Left hindlimb (tissue), 1 donor: ENCODE measurements around the gene PMFBP1.
A peak's percentile ranks its signal among the peaks of the same experiment; 100 is the strongest.
"Not testable (repeated sequence)": the region's sequence is repeated elsewhere in the genome, so short reads cannot be mapped to it uniquely, and the experiment has no call there.

ENCODE experiments used
- DNase-seq: peaks from one replicate; pipeline ENCODE4 v3.0.0-alpha.2; 2018

Gene PMFBP1

DNA sequence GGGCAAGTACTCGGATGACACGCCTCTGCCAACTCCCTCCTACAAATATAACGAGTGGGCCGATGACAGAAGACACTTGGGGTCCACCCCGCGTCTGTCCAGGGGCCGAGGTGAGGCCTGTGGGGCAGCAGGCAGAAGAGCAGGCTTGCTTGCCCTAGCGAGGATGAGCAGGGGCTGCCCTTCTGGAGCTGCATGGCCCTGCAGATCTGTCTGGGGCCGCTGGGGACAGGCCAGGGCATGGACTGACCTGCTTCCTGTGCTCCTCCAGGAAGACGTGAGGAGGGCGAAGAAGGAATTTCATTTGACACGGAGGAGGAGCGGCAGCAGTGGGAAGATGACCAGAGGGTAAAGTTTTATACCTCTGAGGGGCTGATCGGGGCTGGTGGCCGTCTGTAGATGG, 73.0 kb downstream of the PMFBP1 start:
- DNase-seq, result no peak

DNA sequence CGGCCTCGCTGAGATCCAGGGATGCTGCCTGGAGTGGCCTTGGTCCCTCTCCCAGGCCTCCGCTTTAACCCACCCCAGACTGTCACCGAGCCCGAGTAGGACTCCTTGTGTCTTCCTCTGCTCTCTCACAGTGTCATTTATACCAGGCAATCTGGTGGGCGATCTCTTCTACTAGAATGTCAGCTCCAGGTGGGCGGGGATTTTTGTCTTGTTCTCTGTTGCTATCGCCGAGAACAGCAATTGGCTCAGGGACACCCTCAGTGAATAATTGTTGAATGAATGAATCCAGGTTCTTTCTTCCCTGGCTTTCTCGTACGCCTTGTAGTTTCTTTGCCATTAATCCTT, 77.7 kb downstream of the PMFBP1 start:
- DNase-seq, result no peak

DNA sequence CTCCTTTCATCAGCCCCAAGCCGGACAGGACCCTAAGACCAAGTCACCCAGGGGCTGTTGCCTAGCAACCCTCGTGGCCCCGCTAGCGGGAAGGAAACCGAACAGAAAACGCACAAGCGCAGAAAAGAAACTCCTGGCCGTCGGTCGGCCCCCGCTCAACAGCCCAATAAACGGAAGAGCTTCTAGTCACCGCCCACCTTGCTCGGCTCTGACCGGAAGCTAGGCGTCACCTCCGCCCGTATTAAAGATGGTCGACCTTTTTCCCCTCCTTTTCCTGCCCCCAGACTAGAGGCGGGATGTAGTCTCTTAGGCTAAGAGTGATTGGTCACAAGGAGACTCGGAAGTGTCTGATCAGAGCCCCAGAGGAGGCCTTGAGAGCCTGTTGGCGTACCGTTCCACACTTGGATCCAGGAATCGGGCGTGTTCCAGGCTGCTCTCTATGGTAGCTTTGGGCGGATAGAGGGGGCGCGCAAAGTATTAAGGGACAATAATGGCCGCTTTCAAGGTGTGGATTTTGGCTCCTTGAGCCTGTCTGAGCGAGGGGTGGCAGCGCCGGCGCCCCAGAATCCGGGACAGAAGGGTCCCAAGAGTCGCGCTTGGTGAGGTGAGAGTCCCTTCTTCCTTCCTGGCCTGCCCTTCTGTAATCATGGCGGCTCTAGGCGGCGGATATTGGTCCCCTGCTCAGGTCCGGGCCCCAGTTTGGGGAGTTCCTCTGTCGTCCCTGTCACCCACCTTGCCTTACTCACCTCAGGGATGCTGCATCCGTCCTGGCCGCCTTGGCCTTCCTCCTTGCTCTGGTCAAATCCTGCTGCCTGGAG, 78.3 kb downstream of the PMFBP1 start, which contains the start of the genes DHX38 and TXNL4B:
Gene DHX38 (plus strand): TSS at position 400 of the 818 bp plus-strand sequence. CDS start 2,311 bp downstream, outside the sequence.
Gene TXNL4B (minus strand): TSS at position 173 of the 818 bp plus-strand sequence. CDS start 2,871 bp downstream, outside the sequence.
- peak; percentile 98 for DNase-seq

DNA sequence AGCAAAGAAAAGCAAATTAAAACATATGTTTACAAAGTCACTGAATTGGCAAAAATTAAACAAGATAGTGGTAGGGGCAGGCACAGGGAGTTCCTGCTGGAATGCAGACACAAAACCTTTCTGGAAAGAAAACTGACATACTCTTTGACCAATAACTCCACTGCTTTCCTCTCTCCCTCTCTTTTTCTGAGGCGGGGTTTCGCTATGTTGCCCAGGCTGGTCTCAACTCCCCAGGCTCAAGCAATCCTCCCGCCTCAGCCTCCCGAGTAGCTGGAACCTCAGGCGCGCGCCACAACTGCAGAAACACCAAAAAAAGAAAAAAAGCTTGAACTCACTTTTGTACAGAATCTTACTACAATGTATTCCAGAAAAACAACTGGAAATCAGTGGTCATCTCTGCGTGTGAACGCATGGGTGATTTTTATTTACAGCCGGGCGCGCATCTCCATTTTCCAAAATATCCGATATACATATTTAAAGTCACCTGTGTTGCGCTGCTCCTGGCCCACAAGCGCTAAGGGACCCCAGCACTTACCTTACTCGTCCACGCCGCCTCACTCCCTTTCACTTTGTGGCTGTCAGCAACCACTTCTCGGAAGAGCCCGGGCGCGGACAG, 79.0 kb downstream of the PMFBP1 start:
- DNase-seq, result no peak

DNA sequence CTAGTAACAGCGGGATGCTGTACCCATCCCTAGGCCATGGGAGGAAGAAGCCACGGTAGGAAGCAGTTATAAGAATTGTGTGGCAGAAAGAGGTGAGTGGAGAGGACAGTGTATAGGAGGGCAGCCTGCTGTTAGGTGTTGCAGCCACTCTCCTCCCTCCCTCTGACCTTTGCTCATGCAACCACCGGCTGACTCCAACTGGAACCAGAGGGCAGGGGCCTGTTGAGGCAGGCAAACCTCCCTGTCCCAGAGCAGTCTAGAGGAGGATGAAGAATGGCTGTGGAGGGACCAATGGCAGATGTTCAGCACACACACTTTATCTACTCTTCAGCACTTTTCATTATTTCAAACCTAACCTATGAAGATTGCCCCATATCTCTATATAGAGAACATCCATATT, 80.7 kb downstream of the PMFBP1 start:
- DNase-seq, result no peak

DNA sequence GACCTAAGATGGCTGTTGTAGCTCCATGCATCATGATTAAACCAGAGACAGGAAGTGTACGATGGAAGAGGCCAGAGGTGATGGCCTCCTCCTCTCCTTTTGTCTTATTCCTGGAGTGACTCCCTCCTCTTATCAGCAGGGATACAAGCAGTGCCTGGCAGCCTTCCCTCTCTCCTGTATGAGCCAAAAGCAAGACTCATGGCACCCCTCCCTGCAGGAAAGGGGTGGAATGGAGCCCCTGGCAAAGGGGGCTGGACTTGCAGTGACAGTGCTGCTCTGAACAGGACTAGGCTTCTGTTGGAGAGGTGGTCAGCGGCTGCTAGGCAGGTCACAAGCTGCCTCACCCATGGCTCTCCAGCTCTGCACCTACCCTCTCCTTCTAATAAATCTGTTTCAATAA, 87.0 kb downstream of the PMFBP1 start:
- DNase-seq, result no peak

DNA sequence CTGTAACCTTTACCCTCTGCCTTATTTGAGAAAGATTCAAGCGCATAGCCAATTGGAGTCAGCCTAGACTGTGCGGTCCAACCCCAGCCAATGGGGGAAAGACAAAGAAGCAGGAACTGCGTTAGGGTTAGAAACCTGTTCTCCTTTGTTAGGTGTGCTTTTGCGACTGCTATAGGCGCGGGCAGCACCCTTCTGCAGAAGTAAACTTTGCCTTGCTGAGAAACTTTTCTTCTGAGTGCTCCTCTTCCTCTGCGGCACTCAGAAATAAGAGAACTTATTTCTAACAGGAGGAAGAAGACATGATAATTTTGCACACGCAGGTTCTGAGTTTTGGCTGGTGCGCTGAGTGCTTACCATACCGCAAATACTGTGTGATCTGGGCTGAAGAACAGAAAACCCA, 87.5 kb downstream of the PMFBP1 start:
- DNase-seq, result no peak

DNA sequence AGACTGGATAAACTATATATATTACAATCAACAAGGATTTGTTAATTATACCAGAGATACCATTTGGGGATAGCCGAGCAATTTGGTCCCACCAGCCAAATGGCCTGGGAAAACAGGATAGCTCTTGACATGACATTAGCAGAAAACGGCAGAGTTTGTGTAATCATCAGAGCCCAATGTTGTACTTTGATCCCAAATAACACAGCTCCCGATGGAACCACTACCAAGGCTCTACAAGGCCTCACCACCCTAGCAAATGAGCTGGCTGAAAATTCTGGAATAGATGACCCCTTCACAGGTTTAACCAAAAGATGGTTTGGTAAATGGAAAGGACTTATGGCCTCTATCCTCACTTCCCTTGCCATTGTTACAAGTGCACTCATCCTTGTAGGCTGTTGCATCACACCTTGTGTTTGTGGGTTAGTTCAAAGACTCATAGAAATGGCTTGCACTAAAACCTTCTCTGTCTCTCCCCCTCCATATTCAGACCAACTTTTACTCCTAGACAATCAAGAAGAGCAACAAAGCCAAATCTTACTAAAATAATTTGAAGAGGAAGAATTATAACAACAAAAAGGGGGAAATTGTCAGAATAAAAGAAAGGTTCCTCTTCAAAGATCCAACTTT, 88.1 kb downstream of the PMFBP1 start:
- DNase-seq, result no peak

DNA sequence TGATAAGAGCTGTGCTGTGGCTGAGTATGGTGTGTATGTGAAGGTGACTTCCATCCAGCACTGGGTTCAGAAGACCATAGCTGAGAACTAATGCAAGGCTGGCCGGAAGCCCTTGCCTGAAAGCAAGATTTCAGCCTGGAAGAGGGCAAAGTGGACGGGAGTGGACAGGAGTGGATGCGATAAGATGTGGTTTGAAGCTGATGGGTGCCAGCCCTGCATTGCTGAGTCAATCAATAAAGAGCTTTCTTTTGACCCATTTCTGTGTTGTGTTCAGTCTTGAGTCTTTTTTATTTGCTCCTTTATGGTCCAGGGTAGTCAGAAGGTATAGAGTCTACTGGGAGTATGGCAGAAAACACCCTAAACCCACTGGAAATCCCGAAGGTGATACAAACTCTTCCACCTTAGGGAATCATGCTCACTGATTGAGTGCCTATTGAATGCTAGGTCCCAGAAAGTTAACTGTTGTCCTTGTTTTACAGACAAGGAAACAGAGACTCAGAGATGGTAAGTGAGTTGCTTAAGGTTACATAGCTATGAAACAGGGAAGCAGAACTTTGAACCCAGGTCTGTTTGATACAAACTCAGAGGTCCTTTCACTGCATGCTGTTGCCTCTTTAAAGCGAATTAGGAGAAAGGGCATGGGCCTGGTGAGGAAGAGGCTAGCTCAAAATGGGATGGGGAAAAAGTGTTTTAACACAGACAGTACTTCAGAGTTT, 94.8 kb downstream of the PMFBP1 start:
- DNase-seq, result not testable (repeated sequence)

DNA sequence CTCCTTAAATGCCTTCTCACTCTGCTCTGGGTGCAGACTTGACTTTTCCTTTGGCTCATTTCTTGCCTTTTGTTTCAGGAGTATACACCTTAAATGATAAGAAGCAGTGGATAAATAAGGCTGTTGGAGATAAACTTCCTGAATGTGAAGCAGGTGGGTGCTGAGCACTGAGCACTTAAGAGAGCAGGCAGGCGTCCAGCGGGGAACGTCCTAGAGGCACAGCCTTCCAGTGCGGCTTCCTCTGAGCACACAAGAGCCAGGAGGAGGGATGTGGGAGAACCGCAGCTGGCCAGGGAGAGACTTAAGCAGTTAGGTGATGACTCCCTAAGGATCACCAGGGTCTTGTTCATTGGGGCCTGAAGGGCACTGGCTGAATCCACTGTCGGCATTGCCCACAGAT, 96.9 kb downstream of the PMFBP1 start:
- not testable (repeated sequence) for DNase-seq

DNA sequence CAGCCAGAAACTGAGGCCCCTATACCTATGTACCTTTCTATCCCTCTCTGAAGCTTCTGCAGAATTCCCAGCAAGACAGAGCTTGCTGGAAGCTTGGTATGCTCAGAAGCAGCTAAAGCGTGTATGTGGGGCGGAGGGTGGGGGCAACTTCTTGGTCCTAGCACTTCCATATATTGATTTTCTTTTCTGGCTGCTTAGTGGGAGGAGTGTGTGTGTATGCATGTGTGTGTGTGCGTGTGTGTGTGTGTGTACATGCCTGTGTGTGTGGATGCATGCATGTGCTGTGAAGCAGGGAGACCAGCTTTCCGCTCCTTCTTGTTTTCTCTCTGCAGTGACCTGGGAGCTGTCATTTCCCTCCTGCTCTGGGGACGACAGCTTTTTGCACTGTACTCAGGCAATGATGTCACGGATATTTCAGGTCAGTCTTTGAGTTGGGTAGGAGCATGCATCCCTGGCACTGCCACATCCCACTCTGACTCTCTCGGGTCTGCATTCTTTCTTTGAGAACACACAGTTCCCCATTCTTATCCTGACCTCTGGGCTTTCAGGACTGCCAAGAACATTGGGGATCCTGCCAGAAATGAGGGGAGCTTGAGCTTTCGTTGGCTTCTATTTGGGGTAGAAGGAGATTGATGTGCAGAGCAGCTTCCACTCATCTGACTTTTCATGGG, 98.3 kb downstream of the PMFBP1 start:
- DNase-seq, result no peak

DNA sequence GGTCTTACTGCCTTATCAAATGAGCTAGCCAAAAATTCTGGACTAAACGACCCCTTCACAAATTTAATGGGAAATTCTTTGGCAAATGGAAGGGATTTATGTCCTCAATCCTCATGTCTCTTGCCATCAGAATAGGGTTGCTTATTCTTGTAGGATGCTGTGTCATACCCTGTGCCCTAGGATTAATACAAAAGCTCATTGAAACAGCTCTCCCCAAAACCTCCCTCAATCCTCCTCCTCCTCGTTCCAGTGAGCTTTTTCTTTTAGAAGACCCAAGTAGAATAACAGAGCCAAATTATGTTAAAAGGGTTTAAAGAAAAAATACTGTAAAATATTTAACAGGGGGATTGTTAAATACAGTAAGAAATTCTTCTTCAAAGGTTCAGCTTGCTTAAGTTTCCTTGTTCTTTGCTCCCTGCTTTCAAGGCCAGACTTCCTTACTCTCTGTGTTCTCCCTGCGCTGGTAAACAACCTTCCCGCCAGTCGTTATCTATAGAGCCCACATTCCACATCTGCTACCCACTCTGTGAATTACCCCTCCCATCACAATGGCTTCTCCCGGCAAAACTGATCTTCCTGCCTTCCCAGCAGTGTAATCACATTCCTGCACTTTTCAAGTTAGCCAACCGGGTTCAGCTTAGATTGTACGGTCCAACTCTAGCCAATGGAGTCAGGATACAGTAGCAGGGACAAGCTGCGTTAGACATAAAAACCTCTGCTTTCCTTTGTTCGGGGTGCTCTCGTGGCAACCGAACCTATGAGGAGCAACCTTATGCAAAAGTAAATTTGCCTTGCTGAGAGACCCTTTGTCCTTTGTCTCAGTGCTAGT, 99.2 kb downstream of the PMFBP1 start:
- DNase-seq, result no peak
